OCI-LY7 (cell line): ENCODE measurements around the gene ADSS1. TPM values are rescaled to one million over a fixed set of nuclear protein-coding genes. Genes with fewer than 3 reads are reported as not detected.

Source experiments
- BruUV-seq: library from RNA; stranded (reverse); fragments of 400-500 nt; replicated peaks from 2 replicates; lab custom pipeline; 2021; lab: Mats Ljungman, UMichigan
- CTCF ChIA-PET: fragments of 300-600 bp; sonication (Branson Sonifier 250); formaldehyde crosslinking; loops from one replicate; lab custom pipeline; 2022; ENCODE audit warnings: antibody characterized with exemption; ENCODE audit not compliant: unreplicated experiment; lab: Charles Lee
- POLR2A ChIA-PET: fragments of 300-600 bp; sonication (Branson Sonifier 250); formaldehyde crosslinking; loops from one replicate; lab custom pipeline; 2022; ENCODE audit warnings: antibody characterized with exemption; lab: Charles Lee
- DNase-seq: peaks from one replicate; pipeline ENCODE4 v3.0.0-alpha.2; 2015; ENCODE audit warnings: low spot score
- H2AFZ ChIP-seq: fragments of 200-600 bp; sonication (generic), shearing (Covaris generic); 2 replicates; pipeline ENCODE4 v1.6.1; 2014; ENCODE audit warnings: mild to moderate bottlenecking, antibody characterized with exemption, low read length, moderate library complexity
- H3K27ac ChIP-seq: fragments of 200-600 bp; sonication (generic); 2 replicates; pipeline ENCODE4 v1.5.1; 2014; ENCODE audit warnings: mixed run types, low read depth, mild to moderate bottlenecking, moderate library complexity, low read length, inconsistent platforms; ENCODE audit not compliant: poor library complexity, severe bottlenecking
- H3K36me3 ChIP-seq: fragments of 200-600 bp; sonication (generic); 2 replicates; pipeline ENCODE4 v1.6.1; 2014; ENCODE audit warnings: mild to moderate bottlenecking, antibody characterized with exemption, low read length, moderate library complexity, mixed read lengths; ENCODE audit not compliant: insufficient read depth
- H3K4me1 ChIP-seq: fragments of 200-600 bp; sonication (generic); 2 replicates; pipeline ENCODE4 v1.5.1; 2014; ENCODE audit warnings: mild to moderate bottlenecking, low read length; ENCODE audit not compliant: insufficient read depth, poor library complexity, severe bottlenecking
- H3K4me2 ChIP-seq: fragments of 200-600 bp; sonication (generic); 2 replicates; pipeline ENCODE4 v1.6.1; 2014; ENCODE audit warnings: mild to moderate bottlenecking, low read length
- H3K4me3 ChIP-seq: fragments of 200-600 bp; sonication (generic); 2 replicates; pipeline ENCODE4 v1.5.1; 2014; ENCODE audit warnings: mild to moderate bottlenecking, low read depth, low read length; ENCODE audit not compliant: poor library complexity, severe bottlenecking
- H3K79me2 ChIP-seq: fragments of 200-600 bp; sonication (generic); 2 replicates; pipeline ENCODE4 v1.6.1; 2016; ENCODE audit warnings: low read depth, mild to moderate bottlenecking, low read length, moderate library complexity, mixed read lengths; ENCODE audit not compliant: insufficient read depth
- H3K9me2 ChIP-seq: fragments of 200-600 bp; sonication (generic); 2 replicates; pipeline ENCODE4 v1.6.1; 2016; ENCODE audit warnings: mild to moderate bottlenecking, low read length, mixed read lengths; ENCODE audit not compliant: insufficient read depth
- H3K9me3 ChIP-seq: fragments of 200-600 bp; sonication (generic); 2 replicates; pipeline ENCODE4 v1.6.1; 2014; ENCODE audit warnings: mild to moderate bottlenecking, mixed run types, low read length, mixed read lengths
- H4K20me1 ChIP-seq: fragments of 200-600 bp; sonication (generic); 2 replicates; pipeline ENCODE4 v1.6.1; 2014; ENCODE audit warnings: mild to moderate bottlenecking, antibody characterized with exemption, low read length, moderate library complexity, mixed read lengths; ENCODE audit not compliant: insufficient read depth
- EZH2phosphoT487 ChIP-seq: fragments of 200-600 bp; sonication (generic); IDR thresholded peaks from 2 replicates; pipeline ENCODE4 v1.6.1; 2018; ENCODE audit warnings: low read depth, borderline replicate concordance, mild to moderate bottlenecking, mixed run types, antibody characterized with exemption, low read length, moderate library complexity, mixed read lengths
- intact Hi-C: fragments of 100-400 bp; cut with micrococcal nuclease; formaldehyde crosslinking; loops from one replicate; pipeline ENCODE4 v1.10.0; 2022; ENCODE audit not compliant: unreplicated experiment
- total RNA-seq, 2 experiments: library from RNA; depleted of rRNA in 1 of 2; stranded (reverse); fragments of >200 nt in 1 of 2; shearing (Covaris generic) in 1 of 2; gene quantifications; 2 replicates each; pipeline ENCODE4 v1.2.3, GENCODE V29; 2014 to 2022
- TF ChIP-seq, protein P1 (sequence below): fragments of 200-600 bp; sonication (generic); conservative IDR thresholded peaks from 2 replicates; pipeline ENCODE4 v1.5.1; 2014; ENCODE audit warnings: mild to moderate bottlenecking, antibody characterized with exemption, low read length, moderate library complexity, mixed read lengths

ADSS1 gene
- total RNA-seq, 2 experiments from 2014 or later: 2.8 TPM; not detected in 1

DNA sequence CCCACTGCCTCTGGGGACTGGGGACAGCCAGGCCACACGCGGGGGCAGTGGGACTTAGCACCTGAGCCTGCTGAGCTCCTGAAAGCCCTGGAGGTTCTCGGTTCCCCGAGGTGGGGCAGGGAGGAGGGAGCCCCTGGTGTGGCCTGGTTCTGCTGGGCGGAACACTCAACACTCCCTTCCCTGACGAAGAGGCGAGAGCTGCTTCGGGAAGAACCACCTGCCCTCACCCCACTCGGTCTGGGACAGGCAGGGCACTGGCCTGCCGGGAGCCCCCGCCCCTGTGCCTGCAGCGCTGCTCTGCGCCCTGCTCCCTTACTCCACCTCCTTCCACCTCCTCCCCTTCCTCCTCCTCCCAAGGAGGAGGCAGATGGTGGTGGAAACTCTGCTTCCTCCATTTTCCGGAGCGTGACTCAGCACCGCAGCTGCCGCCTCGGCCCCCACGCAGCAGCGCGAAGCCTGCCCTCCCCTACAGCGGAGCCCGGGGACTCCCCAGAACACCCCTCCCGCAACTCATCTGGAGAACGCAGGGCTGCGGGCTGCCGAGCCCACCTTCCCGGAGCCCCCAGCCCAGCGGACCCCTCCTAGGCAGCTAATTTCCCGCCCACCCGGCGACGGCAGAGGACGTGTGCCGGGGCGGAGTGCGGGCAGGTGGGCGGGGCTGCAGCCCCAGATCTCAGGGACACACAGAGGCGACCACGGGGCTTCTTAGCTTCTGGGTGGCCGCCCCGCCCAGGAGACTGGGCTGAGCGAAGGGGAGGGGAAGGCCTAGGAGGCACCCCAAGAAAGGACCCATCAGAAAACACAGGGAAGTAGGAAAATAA lies 46.3 kb upstream of the ADSS1 start:
- Histone ChIP-seq H3K9me2 (no peaks in the 10 kb centered on the region), H3K36me3 (no peaks in the 10 kb centered on the region), H3K27ac (no peak overlapping the region), H3K4me2 (peak overlapping the region; percentile 70), H4K20me1 (no peaks in the 10 kb centered on the region), H3K4me1 (peaks cover 42% of the 10 kb centered on the region), H3K4me3 (peak overlapping the region; percentile 52), H3K9me3 (no peaks in the 10 kb centered on the region), H2AFZ (peak overlapping the region; percentile 53; the same call in 1 of the 2 replicates), H3K79me2 (no peaks in the 10 kb centered on the region)
- peak; percentile 57 for DNase-seq
- TF ChIP-seq, protein P1, sequence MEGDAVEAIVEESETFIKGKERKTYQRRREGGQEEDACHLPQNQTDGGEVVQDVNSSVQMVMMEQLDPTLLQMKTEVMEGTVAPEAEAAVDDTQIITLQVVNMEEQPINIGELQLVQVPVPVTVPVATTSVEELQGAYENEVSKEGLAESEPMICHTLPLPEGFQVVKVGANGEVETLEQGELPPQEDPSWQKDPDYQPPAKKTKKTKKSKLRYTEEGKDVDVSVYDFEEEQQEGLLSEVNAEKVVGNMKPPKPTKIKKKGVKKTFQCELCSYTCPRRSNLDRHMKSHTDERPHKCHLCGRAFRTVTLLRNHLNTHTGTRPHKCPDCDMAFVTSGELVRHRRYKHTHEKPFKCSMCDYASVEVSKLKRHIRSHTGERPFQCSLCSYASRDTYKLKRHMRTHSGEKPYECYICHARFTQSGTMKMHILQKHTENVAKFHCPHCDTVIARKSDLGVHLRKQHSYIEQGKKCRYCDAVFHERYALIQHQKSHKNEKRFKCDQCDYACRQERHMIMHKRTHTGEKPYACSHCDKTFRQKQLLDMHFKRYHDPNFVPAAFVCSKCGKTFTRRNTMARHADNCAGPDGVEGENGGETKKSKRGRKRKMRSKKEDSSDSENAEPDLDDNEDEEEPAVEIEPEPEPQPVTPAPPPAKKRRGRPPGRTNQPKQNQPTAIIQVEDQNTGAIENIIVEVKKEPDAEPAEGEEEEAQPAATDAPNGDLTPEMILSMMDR: no peak
- ChIA-PET CTCF (interaction anchor here (0.9 kb wide), 1 partner anchor 12 kb away, joined by 5 read pairs; no protein-coding TSS in a partner anchor), POLR2A (interaction anchor here (0.8 to 2.7 kb wide), 6 partner anchors 13 to 74 kb away, joined by 3 to 12 read pairs (median 5); no protein-coding TSS in a partner anchor)
- intact Hi-C loops: no loop called here
- no TSS peak for BruUV-seq

DNA sequence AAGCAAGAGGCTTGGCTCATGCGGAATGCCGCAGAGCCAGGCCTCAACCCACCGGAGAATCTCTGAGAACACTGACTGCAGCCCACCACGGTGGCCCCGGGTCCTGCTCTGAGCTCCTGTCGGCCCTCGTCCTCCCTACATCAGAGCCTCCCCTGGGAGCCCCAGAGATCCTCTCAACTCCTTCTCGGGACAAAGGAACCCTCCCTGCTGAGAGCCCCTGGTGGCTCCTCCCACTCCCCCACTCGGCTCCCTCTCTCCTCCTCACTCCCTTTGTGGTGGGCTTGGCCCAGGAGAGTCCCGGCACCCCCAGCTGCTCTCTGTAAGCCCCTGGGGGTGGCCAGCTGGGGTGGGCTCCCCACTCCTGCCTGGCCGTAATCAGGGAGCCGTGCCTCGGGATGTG lies 45.7 kb upstream of the ADSS1 start:
- ChIA-PET POLR2A (interaction anchor here (1.2 to 2.7 kb wide), 3 partner anchors 14 to 22 kb away, joined by 6 to 12 read pairs (median 6); no protein-coding TSS in a partner anchor), CTCF (interaction anchor here (0.9 kb wide), 1 partner anchor 13 kb away, joined by 5 read pairs; no protein-coding TSS in a partner anchor)
- Histone ChIP-seq H3K27ac (no peak overlapping the region), H3K9me3 (no peaks in the 10 kb centered on the region), H2AFZ (peak overlapping the region; percentile 53; the same call in 1 of the 2 replicates), H3K4me3 (peak overlapping the region; percentile 52), H4K20me1 (no peaks in the 10 kb centered on the region), H3K4me1 (peaks cover 42% of the 10 kb centered on the region), H3K36me3 (no peaks in the 10 kb centered on the region), H3K4me2 (peak overlapping the region; percentile 70), H3K9me2 (no peaks in the 10 kb centered on the region), H3K79me2 (no peaks in the 10 kb centered on the region)
- DNase-seq: no peak
- no TSS peak for BruUV-seq
- intact Hi-C loops: no loop called here
- no peak for TF ChIP-seq EZH2phosphoT487

DNA sequence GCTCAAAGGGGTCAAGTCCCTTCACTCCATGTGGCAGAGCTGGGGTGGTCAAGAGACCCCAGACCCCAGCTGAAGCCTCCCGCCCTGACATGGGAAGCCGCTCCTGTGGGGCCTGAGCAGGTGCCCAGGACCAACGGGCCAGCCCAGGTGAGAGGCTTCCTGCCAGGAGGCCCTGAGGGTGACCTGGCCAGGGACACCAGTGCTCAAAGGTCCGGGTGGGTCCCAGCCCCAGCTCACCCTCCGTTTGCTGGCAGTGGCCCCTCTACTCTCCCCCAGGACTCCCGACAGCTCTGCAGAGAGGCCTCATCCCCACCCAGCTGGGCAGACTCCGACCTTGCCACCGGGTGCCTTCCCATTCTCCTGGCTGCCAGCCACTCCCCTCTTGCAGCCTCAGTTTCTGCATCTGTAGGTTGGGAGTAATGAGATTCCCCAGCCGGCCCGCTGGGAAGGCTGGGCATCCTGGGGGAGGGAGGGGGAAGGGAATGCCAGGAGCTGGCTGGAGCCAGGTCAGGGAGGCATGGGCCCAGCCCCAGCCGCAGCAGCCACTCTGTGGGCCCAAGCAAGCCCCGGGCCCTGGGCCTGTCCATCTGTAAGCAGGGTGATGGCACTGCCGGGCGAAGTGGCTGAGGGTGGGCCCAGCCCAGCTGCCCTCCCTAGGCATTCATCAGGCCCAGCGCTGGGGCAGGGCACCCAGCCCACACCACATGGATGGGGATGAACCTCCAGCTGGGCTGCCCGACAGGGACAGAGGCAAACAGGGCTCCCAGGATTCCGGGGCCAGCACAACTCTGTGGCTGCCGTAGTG lies 44.9 kb upstream of the ADSS1 start:
- intact Hi-C loops: no loop called here
- no peaks in the 10 kb centered on the region for H4K20me1 ChIP-seq

More for the DNA sequence above, 44.9 kb upstream of the ADSS1 start:
- no peak for DNase-seq
- no peak overlapping the region for H3K4me3 ChIP-seq
- no peaks in the 10 kb centered on the region for H3K79me2 ChIP-seq
- ChIA-PET POLR2A (interaction anchor here (1.2 to 2.7 kb wide), 2 partner anchors 21 to 23 kb away, joined by 6 to 12 read pairs; no protein-coding TSS in a partner anchor), CTCF (interaction anchor here (0.9 kb wide), 1 partner anchor 13 kb away, joined by 5 read pairs; no protein-coding TSS in a partner anchor)
- H3K27ac ChIP-seq: no peak overlapping the region
- H3K4me2 ChIP-seq: peak overlapping the region; percentile 70
- H3K36me3 ChIP-seq: no peaks in the 10 kb centered on the region
- H3K9me2 ChIP-seq: no peaks in the 10 kb centered on the region
- H3K9me3 ChIP-seq: no peaks in the 10 kb centered on the region
- peaks cover 42% of the 10 kb centered on the region for H3K4me1 ChIP-seq
- TF ChIP-seq, protein P1: no peak
- no peak for TF ChIP-seq EZH2phosphoT487
- no TSS peak for BruUV-seq
- H2AFZ ChIP-seq: no peak overlapping the region
